Retinal pigment epithelial cell (primary cell): ENCODE data around the gene TRIM2.
A peak's percentile ranks its signal among the peaks of the same experiment; 100 is the strongest.
"Not testable (repeated sequence)": the region's sequence is repeated elsewhere in the genome, so short reads cannot be mapped to it uniquely, and the experiment has no call there.

Source experiments
- DNase-seq: peaks from one replicate; pipeline ENCODE4 v3.0.0-alpha.2; 2010; ENCODE audit warnings: low read depth
- H3K4me3 ChIP-seq: 2 replicates; pipeline ENCODE4 v1.5.1; 2011; ENCODE audit warnings: mild to moderate bottlenecking, low read length, control low read depth, moderate library complexity
- CTCF ChIP-seq: conservative IDR thresholded peaks from 2 replicates; pipeline ENCODE4 v1.5.1; 2011; ENCODE audit warnings: low read depth, low read length, control low read depth, inconsistent platforms

Gene TRIM2

GRCh38 chr4:153186046-153186728 lies 18.1 kb upstream of the TRIM2 start:
- TF ChIP-seq CTCF: no peak
- no peak overlapping the region for H3K4me3 ChIP-seq
- no peak for DNase-seq

GRCh38 chr4:153189016-153189801 lies 15.0 kb upstream of the TRIM2 start:
- no peak for TF ChIP-seq CTCF
- no peak overlapping the region for H3K4me3 ChIP-seq
- no peak for DNase-seq

- DNase-seq: no peak
- no peak for TF ChIP-seq CTCF
Observed at GRCh38 chr4:153191795-153192363, 12.4 kb upstream of the TRIM2 start.

DNA sequence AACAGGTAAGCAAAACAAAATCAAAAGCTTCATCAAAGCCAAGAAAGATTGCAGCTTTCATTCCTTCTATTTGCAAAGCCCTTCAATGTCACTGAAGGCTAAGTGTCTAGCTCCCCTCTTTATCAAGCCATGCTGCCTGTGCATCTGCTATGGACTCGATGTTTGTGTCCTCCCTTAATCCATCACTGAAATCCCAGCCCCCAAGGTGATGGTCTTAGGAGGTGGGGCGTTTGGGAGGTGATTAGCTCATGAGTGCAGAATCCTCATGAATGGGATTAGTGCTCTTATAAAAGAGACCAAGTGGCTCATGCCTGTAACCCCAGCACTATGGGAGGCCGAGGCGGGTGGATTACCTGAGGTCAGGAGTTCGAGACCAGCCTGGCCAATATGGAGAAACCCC lies 6.9 kb upstream of the TRIM2 start:
- no peak for TF ChIP-seq CTCF
- DNase-seq: no peak
- H3K4me3 ChIP-seq: no peak overlapping the region

More at GRCh38 chr4:153191795-153192363, 12.4 kb upstream of the TRIM2 start:
- no peak overlapping the region for H3K4me3 ChIP-seq

DNA sequence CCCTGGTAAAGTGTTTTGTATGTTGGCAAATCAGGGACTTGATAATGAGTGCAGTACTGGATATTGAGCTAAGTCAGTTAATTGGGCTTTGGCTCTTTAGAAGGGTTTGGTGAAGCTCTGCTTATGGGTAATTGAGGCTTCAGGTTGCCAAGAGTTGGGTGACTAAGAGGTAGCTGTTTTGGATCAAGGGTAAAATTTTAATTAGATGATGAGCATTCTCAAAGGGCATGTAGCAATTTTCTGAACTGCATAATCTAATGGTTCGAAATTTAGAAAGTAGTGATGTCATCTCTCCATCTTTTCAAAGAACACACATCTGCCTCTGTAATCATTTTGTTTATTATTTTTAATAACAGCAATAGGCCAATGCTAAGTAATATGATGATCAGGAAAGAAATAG lies 5.5 kb upstream of the TRIM2 start:
- TF ChIP-seq CTCF: no peak
- no peak for DNase-seq
- no peak overlapping the region for H3K4me3 ChIP-seq

DNA sequence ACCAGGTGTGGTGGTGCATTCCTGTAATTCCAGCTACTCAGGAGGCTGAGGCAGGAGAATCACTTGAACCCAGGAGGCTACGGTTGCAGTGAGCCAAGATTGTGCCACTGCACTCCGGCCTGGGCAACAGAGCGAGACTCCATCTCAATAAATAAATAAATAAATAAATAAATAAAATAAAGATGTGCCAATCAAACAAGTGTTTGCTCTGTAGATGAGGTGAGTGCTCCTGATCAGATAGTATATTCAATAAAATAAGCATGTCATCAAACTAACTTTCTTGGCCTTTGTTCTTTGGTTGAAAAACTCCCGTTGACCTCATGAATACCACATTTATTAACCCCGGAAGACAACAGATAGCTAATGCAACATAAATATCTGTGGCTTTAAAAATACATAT lies 497 bp upstream of the TRIM2 start:
- H3K4me3 ChIP-seq, DNase-seq: not testable (repeated sequence)

DNA sequence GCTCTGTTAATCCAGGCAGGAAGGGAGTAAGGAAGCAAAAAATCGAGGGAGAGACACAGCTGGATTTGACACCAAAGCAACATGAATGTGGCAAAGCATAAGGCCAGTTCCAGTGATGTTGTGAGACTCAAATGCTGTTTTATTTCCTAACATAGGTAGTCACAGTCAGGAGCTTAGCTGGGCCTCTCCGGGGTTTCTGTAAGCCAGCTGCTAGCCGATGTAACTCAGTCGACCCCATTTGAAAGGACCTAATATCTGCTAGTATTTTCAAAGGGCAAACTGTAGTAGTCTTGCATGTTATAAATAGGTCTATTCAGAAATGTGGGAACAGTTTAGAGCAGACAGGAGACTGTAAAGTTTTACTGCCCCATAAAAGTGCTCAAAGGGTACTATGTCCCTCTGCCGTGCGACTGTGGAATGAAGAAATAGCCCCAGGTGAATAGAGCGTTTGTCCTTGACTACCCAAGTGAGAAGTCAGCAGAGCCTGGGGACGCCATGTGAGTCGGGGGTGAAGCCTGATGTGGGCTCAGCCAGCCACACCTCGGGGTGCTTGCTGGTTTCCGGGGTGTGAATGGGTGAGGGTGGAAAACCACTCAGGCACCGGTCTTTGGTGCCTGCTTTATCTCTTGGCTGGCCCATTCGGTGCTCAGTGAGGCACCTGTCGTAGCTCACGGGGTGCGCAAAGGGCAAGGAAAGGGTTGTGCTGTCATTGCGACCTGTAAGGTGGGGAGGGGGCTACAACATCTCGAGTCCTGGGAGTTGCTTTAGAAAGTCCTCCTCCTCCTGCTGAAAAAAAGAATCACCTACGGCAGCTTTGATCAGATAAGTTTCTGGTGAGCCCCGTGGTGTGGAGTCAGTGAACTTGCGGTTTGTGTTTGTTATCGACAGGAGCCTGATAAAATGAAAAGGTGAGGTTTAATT lies 745 bp downstream of the TRIM2 start:
- peak overlapping the region; percentile 32 for H3K4me3 ChIP-seq
- no peak for TF ChIP-seq CTCF
- no peak for DNase-seq
